Measurements from ENCODE around the gene DGLUCY.
"Not testable (repeated sequence)": the region's sequence is repeated elsewhere in the genome, so short reads cannot be mapped to it uniquely, and the experiment has no call there.

Gene DGLUCY

GRCh38 chr14:91115986-91116770, 2.3 kb downstream of the DGLUCY start:
- peak; percentile 28 for DNase-seq
- H3K27ac Mint-ChIP-seq, result peak overlapping the region; percentile 93
- no peaks in the 10 kb centered on the region for H3K27me3 Mint-ChIP-seq
- H3K4me1 Mint-ChIP-seq, result peaks cover 78% of the 10 kb centered on the region
- H3K36me3 Mint-ChIP-seq, result peaks cover 46% of the 10 kb centered on the region
- CTCF ChIA-PET, result interaction anchor here (1.2 to 3.6 kb wide), 8 partner anchors 11 to 214 kb away, joined by 3 to 32 read pairs (median 12); partner anchors contain the start of gene RPS6KA5
- peak overlapping the region; percentile 83 for H3K4me3 Mint-ChIP-seq
- peaks cover 6% of the 10 kb centered on the region for H3K9me3 Mint-ChIP-seq

- Mint-ChIP-seq H3K4me3 (peak overlapping the region; percentile 83), H3K27ac (peak overlapping the region; percentile 93), H3K4me1 (peaks cover 78% of the 10 kb centered on the region), H3K27me3 (no peaks in the 10 kb centered on the region), H3K36me3 (peaks cover 52% of the 10 kb centered on the region), H3K9me3 (peaks cover 6% of the 10 kb centered on the region)
- DNase-seq, result peak; percentile 35
- CTCF ChIA-PET, result interaction anchor here (2.8 kb wide), 1 partner anchor 22 kb away, joined by 9 read pairs; no protein-coding TSS in a partner anchor
Measured at GRCh38 chr14:91116913-91117588, 3.2 kb downstream of the DGLUCY start.

DNA sequence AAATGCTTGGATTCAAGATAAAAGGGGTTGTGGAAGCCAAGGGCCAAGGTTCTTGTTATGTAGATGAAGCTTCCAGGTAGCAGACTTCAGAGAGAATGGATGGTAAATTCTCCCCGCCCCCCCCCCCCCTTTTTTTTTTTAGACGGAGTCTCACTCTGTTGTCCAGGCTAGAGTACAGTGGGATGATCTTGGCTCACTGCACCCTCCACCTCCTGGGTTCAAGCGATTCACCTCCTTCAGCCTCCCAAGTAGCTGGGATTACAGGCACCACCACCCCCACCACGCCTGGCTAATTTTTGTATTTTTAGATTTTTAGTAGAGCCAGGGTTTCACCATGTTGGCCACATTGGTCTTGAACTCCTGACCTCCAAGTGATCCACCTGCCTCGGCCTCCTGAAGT, 4.1 kb downstream of the DGLUCY start:
- H3K4me3 Mint-ChIP-seq, result no peak overlapping the region

GRCh38 chr14:91118511-91119068, 4.7 kb downstream of the DGLUCY start:
- H3K36me3 Mint-ChIP-seq, result peaks cover 62% of the 10 kb centered on the region
- CTCF ChIA-PET, result interaction anchor here (2.8 kb wide), 1 partner anchor 21 kb away, joined by 9 read pairs; no protein-coding TSS in a partner anchor
- H3K4me3 Mint-ChIP-seq, result no peak overlapping the region
- H3K9me3 Mint-ChIP-seq, result peaks cover 6% of the 10 kb centered on the region
- no peak for DNase-seq
- H3K27me3 Mint-ChIP-seq, result no peaks in the 10 kb centered on the region
- peak overlapping the region; percentile 55 for H3K27ac Mint-ChIP-seq
- H3K4me1 Mint-ChIP-seq, result peaks cover 71% of the 10 kb centered on the region

More for the DNA sequence above, 4.1 kb downstream of the DGLUCY start:
- H3K9me3 Mint-ChIP-seq, result peaks cover 6% of the 10 kb centered on the region
- H3K27me3 Mint-ChIP-seq, result no peaks in the 10 kb centered on the region
- H3K27ac Mint-ChIP-seq, result no peak overlapping the region
- peaks cover 56% of the 10 kb centered on the region for H3K36me3 Mint-ChIP-seq
- CTCF ChIA-PET, result interaction anchor here (2.8 kb wide), 1 partner anchor 21 kb away, joined by 9 read pairs; no protein-coding TSS in a partner anchor
- peaks cover 72% of the 10 kb centered on the region for H3K4me1 Mint-ChIP-seq
- DNase-seq, result no peak

GRCh38 chr14:91119556-91120311, 5.9 kb downstream of the DGLUCY start:
- Mint-ChIP-seq H3K36me3 (peaks cover 71% of the 10 kb centered on the region), H3K27me3 (no peaks in the 10 kb centered on the region), H3K9me3 (peaks cover 6% of the 10 kb centered on the region), H3K4me1 (peaks cover 77% of the 10 kb centered on the region), H3K27ac (peak overlapping the region; percentile 39), H3K4me3 (no peak overlapping the region)
- CTCF ChIA-PET, result interaction anchor here (1.1 to 2.8 kb wide), 2 partner anchors 20 to 59 kb away, joined by 3 to 9 read pairs; no protein-coding TSS in a partner anchor
- DNase-seq, result no peak

- Mint-ChIP-seq H3K9me3 (peaks cover 15% of the 10 kb centered on the region), H3K27ac (no peak overlapping the region), H3K4me3 (no peak overlapping the region), H3K4me1 (peaks cover 64% of the 10 kb centered on the region), H3K27me3 (no peaks in the 10 kb centered on the region), H3K36me3 (peaks cover 83% of the 10 kb centered on the region)
- CTCF ChIA-PET, result no interaction called here
- no peak for DNase-seq
Measured at GRCh38 chr14:91123201-91123600, 9.3 kb downstream of the DGLUCY start.

DNA sequence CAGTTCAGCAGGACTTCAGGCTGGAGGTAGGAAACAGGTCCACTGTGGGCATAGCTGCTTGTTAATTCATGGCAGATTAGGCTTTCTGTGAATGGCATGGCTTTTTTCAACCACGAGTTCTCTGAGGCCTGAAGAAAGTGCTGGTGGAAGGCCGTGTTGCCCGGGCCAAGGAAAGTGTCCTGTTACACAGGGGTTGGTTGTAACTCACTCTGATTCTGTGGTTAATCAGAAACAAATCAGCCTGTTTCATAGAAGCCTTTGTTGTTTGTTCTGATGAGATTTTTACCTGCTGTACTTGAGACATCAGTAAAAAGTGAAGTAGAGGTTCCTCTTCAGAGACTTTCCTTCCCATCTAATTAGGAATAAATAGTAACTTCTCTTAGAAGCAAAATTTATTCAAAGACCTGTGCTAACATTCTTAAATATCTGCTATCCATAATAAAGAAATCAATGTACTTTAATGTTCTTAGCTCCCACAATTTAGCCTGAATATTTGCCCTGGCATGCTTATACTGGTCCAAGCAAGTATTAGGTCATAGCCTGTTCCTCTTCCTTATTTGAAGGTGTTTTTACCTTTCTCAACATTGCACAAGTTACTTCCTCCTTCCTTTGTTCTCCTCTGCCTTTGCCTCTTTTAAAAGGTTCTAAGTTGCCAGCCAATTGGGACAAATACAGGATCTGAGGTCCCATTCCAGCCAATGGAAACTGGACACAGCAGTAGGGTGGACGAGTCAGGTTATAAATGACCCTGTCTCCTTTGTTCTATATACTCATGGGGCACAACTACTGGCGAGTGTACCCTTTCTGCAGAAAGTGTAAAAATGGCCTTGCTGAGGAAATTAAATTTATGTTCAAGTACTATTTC, 10.8 kb downstream of the DGLUCY start:
- H3K9me3 Mint-ChIP-seq, H3K4me3 Mint-ChIP-seq, H3K27me3 Mint-ChIP-seq, DNase-seq, CTCF ChIA-PET, H3K27ac Mint-ChIP-seq: not testable (repeated sequence)
- peaks cover 52% of the 10 kb centered on the region for H3K4me1 Mint-ChIP-seq
- peaks cover 77% of the 10 kb centered on the region for H3K36me3 Mint-ChIP-seq

- Mint-ChIP-seq H3K9me3 (peaks cover 9% of the 10 kb centered on the region), H3K27ac (no peak overlapping the region), H3K4me1 (peaks cover 47% of the 10 kb centered on the region), H3K36me3 (peaks cover 76% of the 10 kb centered on the region), H3K4me3 (no peak overlapping the region), H3K27me3 (no peaks in the 10 kb centered on the region)
- CTCF ChIA-PET, result no interaction called here
- no peak for DNase-seq
Measured at GRCh38 chr14:91125271-91125660, 11.4 kb downstream of the DGLUCY start.

DNA sequence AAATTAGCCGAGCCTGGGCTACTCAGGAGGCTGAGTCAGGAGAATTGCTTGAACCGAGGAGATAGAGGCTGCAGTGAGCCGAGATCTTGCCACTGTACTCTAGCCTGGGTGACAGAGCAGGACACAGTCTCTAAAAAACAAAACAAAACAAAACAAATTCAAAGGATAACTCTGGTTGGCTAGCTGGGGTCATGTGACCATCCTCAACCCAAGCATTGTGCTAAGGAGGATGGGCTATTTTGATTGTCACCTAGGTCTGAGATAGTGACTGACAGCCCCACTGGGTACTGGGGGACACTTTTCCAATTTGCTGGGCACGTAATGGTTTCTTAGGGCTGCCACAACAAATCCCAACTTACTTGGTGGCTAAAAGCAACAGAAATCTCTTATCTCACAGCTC, 11.9 kb downstream of the DGLUCY start:
- peaks cover 43% of the 10 kb centered on the region for H3K4me1 Mint-ChIP-seq
- peaks cover 75% of the 10 kb centered on the region for H3K36me3 Mint-ChIP-seq

DNA sequence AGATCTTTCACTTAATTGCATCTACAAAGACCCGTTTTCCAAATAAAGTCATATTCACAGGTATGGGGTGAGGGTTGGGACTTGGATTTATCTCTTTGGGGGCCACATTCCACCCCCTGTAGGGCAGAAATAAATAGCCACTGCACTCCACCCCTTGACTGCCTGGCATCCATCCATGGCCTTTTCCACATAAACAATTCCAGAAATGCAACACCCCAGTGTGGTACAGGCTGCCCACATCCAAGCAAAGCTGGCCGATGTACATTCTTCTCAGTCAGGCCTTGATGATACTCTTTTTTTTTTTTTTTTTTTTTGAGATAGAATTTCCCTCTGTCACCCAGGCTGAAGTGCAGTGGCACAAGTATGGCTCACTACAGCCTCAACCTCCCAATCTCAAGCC, 12.9 kb downstream of the DGLUCY start:
- Mint-ChIP-seq H3K27ac (no peak overlapping the region), H3K36me3 (peaks cover 75% of the 10 kb centered on the region)
- CTCF ChIA-PET, result interaction anchor here (1.0 to 1.3 kb wide), 2 partner anchors 12 kb away, joined by 3 to 4 read pairs; no protein-coding TSS in a partner anchor

More for the DNA sequence above, 11.9 kb downstream of the DGLUCY start:
- no peak for DNase-seq
- Mint-ChIP-seq H3K27me3 (no peaks in the 10 kb centered on the region), H3K27ac (no peak overlapping the region), H3K4me3 (no peak overlapping the region), H3K9me3 (peaks cover 9% of the 10 kb centered on the region)
- CTCF ChIA-PET, result interaction anchor here (1.3 kb wide), 1 partner anchor 13 kb away, joined by 3 read pairs; no protein-coding TSS in a partner anchor

DNA sequence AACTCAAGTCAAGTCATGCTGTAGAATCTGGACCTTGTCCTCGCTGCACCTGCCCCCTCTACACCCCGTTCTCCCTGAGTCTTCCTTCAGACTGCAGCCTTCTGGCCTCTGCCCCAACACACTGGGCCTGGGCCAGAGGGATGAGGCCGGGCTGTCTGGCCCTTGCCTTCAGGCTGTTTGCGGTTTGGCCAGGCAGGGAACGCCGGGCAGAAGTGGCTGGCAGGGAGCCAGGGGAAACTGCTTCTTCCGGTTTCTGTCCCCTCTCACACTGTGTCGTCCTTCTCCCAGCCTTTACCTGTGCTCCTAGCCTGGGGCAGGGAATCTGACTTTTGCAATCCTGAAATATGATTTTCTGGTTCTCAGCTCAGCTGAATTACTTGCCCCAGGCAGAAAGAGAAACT, 13.5 kb downstream of the DGLUCY start:
- Mint-ChIP-seq H3K4me3 (no peak overlapping the region), H3K36me3 (peaks cover 77% of the 10 kb centered on the region), H3K27ac (peak overlapping the region; percentile 62), H3K4me1 (peaks cover 33% of the 10 kb centered on the region), H3K9me3 (peaks cover 9% of the 10 kb centered on the region), H3K27me3 (no peaks in the 10 kb centered on the region)
- CTCF ChIA-PET, result interaction anchor here (0.9 to 1.0 kb wide), 2 partner anchors 11 to 12 kb away, joined by 3 to 4 read pairs; no protein-coding TSS in a partner anchor
- no peak for DNase-seq

More for the DNA sequence above, 12.9 kb downstream of the DGLUCY start:
- H3K27me3 Mint-ChIP-seq, result no peaks in the 10 kb centered on the region
- peaks cover 34% of the 10 kb centered on the region for H3K4me1 Mint-ChIP-seq
- no peak for DNase-seq
- H3K4me3 Mint-ChIP-seq, result no peak overlapping the region
- peaks cover 9% of the 10 kb centered on the region for H3K9me3 Mint-ChIP-seq

DNA sequence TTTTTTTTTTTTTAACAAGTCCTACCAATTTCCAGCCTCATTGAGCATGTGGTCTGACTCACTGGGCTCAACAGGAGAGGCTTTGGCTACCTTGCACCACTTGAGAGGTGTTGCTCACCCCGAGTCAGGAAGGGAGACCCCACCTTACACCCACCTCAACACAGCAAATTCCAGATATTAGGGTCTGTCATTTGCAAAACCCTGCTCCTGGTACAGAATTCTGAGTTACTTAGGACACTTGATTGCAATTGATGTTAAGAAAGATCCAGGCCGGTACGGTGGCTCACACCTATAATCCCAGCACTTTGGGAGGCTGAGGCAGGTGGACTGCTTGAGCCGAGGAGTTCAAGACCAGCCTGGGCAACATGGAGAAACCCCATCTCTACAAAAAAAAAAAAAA, 14.1 kb downstream of the DGLUCY start:
- Mint-ChIP-seq H3K36me3 (peaks cover 78% of the 10 kb centered on the region), H3K27ac (no peak overlapping the region), H3K9me3 (peaks cover 9% of the 10 kb centered on the region), H3K4me1 (peaks cover 32% of the 10 kb centered on the region), H3K27me3 (no peaks in the 10 kb centered on the region), H3K4me3 (no peak overlapping the region)
- CTCF ChIA-PET, result interaction anchor here (0.9 kb wide), 1 partner anchor 11 kb away, joined by 3 read pairs; no protein-coding TSS in a partner anchor
- DNase-seq, result no peak

GRCh38 chr14:91128699-91129098, 14.8 kb downstream of the DGLUCY start:
- no peak overlapping the region for H3K4me3 Mint-ChIP-seq
- peaks cover 9% of the 10 kb centered on the region for H3K9me3 Mint-ChIP-seq
- H3K27me3 Mint-ChIP-seq, result no peaks in the 10 kb centered on the region
- no peak for DNase-seq
- CTCF ChIA-PET, result no interaction called here
- peaks cover 26% of the 10 kb centered on the region for H3K4me1 Mint-ChIP-seq
- peaks cover 76% of the 10 kb centered on the region for H3K36me3 Mint-ChIP-seq
- H3K27ac Mint-ChIP-seq, result no peak overlapping the region
